OCI-LY3 (cell line): ENCODE measurements around the gene METTL1.

ENCODE experiments used
- H2AFZ ChIP-seq: fragments of 200-600, 300-600 bp; shearing (Covaris generic); 2 replicates; pipeline ENCODE4 v1.6.0; 2014; ENCODE audit warnings: antibody characterized with exemption, low read depth, low read length
- H3K27ac ChIP-seq: fragments of 200-600, 300-600 bp; sonication (generic); 2 replicates; pipeline ENCODE4 v1.5.1; 2014; ENCODE audit warnings: mild to moderate bottlenecking, low read length, moderate library complexity, mixed read lengths
- H3K27me3 ChIP-seq: fragments of 200-600, 300-600 bp; sonication (generic); 2 replicates; pipeline ENCODE4 v1.6.1; 2014; ENCODE audit warnings: low read depth, low read length, mixed read lengths
- H3K36me3 ChIP-seq: fragments of 200-600, 300-600 bp; sonication (generic); replicated peaks from 2 replicates; pipeline ENCODE3; 2014; ENCODE audit warnings: low read depth, low read length, mixed read lengths
- H3K4me1 ChIP-seq: fragments of 300-600, 200-600 bp; sonication (generic); 2 replicates; pipeline ENCODE4 v1.6.1; 2014; ENCODE audit warnings: low read length, mixed read lengths
- H3K4me2 ChIP-seq: fragments of 200-600, 300-600 bp; sonication (generic); 2 replicates; pipeline ENCODE4 v1.6.1; 2014; ENCODE audit warnings: low read length, mixed read lengths
- H3K4me3 ChIP-seq: fragments of 300-600, 200-600 bp; sonication (generic); 2 replicates; pipeline ENCODE4 v1.5.1; 2014; ENCODE audit warnings: antibody characterized with exemption, mild to moderate bottlenecking, low read length, moderate library complexity
- H3K79me2 ChIP-seq: fragments of 300-600, 200-600 bp; shearing (Covaris generic); 2 replicates; pipeline ENCODE4 v1.6.1; 2014; ENCODE audit warnings: mild to moderate bottlenecking, low read length, mixed read lengths
- H3K9ac ChIP-seq: fragments of 300-600, 200-600 bp; shearing (Covaris generic); 2 replicates; pipeline ENCODE4 v1.6.0; 2014; ENCODE audit warnings: mild to moderate bottlenecking, low read length, moderate library complexity
- H3K9me3 ChIP-seq: fragments of 200-600, 300-600 bp; shearing (Covaris generic); 2 replicates; pipeline ENCODE4 v1.6.1; 2014; ENCODE audit warnings: low read length, mixed read lengths; ENCODE audit not compliant: insufficient read depth
- H4K20me1 ChIP-seq: fragments of 200-600, 300-600 bp; sonication (generic); 2 replicates; pipeline ENCODE4 v1.6.1; 2016; ENCODE audit warnings: low read length, mixed read lengths; ENCODE audit not compliant: insufficient read depth
- CTCF ChIP-seq: fragments of 200-600, 300-600 bp; sonication (generic); IDR thresholded peaks from 2 replicates; pipeline ENCODE4 v1.5.1; 2014; ENCODE audit warnings: antibody characterized with exemption, low read length, low read depth
- EZH2phosphoT487 ChIP-seq: fragments of 200-600 bp; shearing (Covaris generic); IDR thresholded peaks from 2 replicates; pipeline ENCODE4 v1.6.1; 2018; ENCODE audit warnings: antibody characterized with exemption, mixed run types, low read depth

Gene METTL1

DNA sequence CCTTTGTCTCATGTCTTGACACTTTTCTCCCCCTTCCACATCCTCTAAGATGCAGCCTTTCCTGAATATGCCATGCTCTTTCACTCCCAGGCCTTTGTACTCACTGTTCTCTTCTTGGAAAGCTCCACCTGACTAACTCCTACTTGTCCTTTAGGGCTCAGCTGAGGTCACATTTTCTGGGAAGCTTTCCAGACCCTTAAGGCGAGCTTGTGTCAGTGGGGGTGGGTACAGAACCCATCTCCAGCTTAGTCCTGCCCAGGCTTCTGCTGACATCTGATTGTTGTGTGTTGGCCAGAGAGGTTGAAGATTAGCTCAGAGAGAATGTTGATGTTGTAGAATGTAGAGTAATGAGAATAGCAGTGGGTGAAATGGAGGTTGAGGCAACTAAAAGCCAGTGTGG lies 7.8 kb upstream of the METTL1 start:
- peaks cover 6% of the 10 kb centered on the region for H3K36me3 ChIP-seq
- H3K79me2 ChIP-seq, result peaks cover 19% of the 10 kb centered on the region
- H3K9me3 ChIP-seq, result no peaks in the 10 kb centered on the region
- no peaks in the 10 kb centered on the region for H4K20me1 ChIP-seq
- H3K9ac ChIP-seq, result no peak overlapping the region
- no peak overlapping the region for H2AFZ ChIP-seq
- TF ChIP-seq EZH2phosphoT487 (no peak), CTCF (no peak)
- H3K4me1 ChIP-seq, result peaks cover 13% of the 10 kb centered on the region
- no peaks in the 10 kb centered on the region for H3K27me3 ChIP-seq
- no peak overlapping the region for H3K4me3 ChIP-seq
- H3K4me2 ChIP-seq, result no peak overlapping the region
- H3K27ac ChIP-seq, result no peak overlapping the region

GRCh38 chr12:57777911-57778310 lies 6.0 kb upstream of the METTL1 start:
- H3K9ac ChIP-seq, result no peak overlapping the region
- no peaks in the 10 kb centered on the region for H4K20me1 ChIP-seq
- H3K9me3 ChIP-seq, result no peaks in the 10 kb centered on the region
- no peak overlapping the region for H3K4me2 ChIP-seq
- H3K4me3 ChIP-seq, result no peak overlapping the region
- TF ChIP-seq CTCF, result no peak
- TF ChIP-seq EZH2phosphoT487, result no peak
- no peaks in the 10 kb centered on the region for H3K27me3 ChIP-seq
- peaks cover 4% of the 10 kb centered on the region for H3K79me2 ChIP-seq
- peaks cover 3% of the 10 kb centered on the region for H3K36me3 ChIP-seq
- no peak overlapping the region for H2AFZ ChIP-seq
- peaks cover 12% of the 10 kb centered on the region for H3K4me1 ChIP-seq
- H3K27ac ChIP-seq, result no peak overlapping the region

- H3K9ac ChIP-seq, result no peak overlapping the region
- H3K79me2 ChIP-seq, result no peaks in the 10 kb centered on the region
- TF ChIP-seq EZH2phosphoT487 (no peak), CTCF (no peak)
- no peaks in the 10 kb centered on the region for H3K9me3 ChIP-seq
- no peaks in the 10 kb centered on the region for H4K20me1 ChIP-seq
- H3K4me2 ChIP-seq, result no peak overlapping the region
- no peak overlapping the region for H2AFZ ChIP-seq
- no peak overlapping the region for H3K4me3 ChIP-seq
- peaks cover 13% of the 10 kb centered on the region for H3K4me1 ChIP-seq
- no peak overlapping the region for H3K27ac ChIP-seq
- no peaks in the 10 kb centered on the region for H3K27me3 ChIP-seq
- peaks cover 3% of the 10 kb centered on the region for H3K36me3 ChIP-seq
Observed at GRCh38 chr12:57777367-57777766, 5.5 kb upstream of the METTL1 start.

DNA sequence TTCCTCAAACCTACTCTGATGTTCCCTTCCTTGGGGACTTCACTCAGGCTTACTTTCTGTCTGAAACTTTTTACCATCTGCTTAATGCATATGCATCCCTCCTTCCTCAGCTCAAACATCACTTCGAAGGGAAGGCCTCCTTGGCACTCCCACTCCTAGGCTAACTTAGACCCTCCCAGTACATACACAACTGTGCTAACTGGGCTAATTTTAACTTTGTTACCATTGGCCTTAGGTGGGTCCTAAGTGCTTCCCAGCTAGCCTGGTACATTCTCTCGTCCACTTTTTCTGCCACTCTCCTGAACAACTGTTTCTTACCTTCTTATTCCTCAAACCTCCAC lies 4.3 kb upstream of the METTL1 start:
- no peak for TF ChIP-seq EZH2phosphoT487
- no peak for TF ChIP-seq CTCF
- no peak overlapping the region for H3K9ac ChIP-seq

More for the DNA sequence above, 4.3 kb upstream of the METTL1 start:
- Histone ChIP-seq H4K20me1 (no peaks in the 10 kb centered on the region), H3K4me1 (peaks cover 5% of the 10 kb centered on the region; the same call in 1 of the 2 replicates), H2AFZ (no peak overlapping the region), H3K9me3 (no peaks in the 10 kb centered on the region), H3K27ac (no peak overlapping the region), H3K4me3 (no peak overlapping the region), H3K4me2 (no peak overlapping the region), H3K36me3 (peaks cover 3% of the 10 kb centered on the region), H3K79me2 (peaks cover 4% of the 10 kb centered on the region), H3K27me3 (no peaks in the 10 kb centered on the region)
